ENCODE results near the gene LIF.

LIF gene

DNA sequence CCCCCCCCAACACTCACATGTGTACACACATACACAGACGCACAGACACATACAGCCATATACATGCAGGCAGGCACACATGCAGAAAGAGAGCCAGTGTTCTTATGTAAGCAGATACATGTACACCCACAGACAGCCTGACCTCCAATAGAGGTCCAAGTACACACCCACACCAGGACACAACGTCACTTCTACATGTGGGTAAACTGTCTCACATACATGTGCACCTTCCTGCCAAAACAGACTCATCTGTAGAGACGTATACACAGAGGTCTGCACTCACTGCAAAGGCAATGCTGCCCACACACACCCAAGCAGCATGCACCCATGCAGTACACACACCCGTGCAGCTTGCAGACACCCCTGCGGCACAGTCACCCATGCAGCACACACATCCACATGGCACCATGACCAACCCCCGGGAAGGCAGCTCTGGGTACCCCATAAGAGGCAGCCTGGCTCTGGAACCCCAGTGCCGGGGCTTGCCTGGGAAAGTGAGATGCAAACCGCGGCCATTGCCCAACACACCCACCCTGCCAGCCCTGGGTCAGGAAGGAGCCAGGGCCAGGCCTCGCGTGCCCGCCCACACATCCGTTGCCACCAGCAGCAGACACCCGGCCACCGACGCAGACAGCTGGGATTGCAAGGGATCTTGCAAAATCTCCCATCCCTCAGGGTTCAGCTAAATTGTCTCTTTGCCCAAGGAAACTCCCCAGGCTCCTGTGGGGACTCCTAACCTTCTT is 32.7 kb upstream of the LIF start:
- Mint-ChIP-seq H3K36me3 (peaks cover 30% of the 10 kb centered on the region), H3K4me1 (peaks cover 80% of the 10 kb centered on the region), H3K27ac (no peak overlapping the region), H3K4me3 (peak overlapping the region; percentile 3), H3K27me3 (peaks cover 7% of the 10 kb centered on the region), H3K9me3 (no peaks in the 10 kb centered on the region)
- CTCF ChIA-PET, result interaction anchor here (1.5 to 1.8 kb wide), 2 partner anchors 16 to 18 kb away, joined by 5 read pairs; no protein-coding TSS in a partner anchor
- no peak for DNase-seq

DNA sequence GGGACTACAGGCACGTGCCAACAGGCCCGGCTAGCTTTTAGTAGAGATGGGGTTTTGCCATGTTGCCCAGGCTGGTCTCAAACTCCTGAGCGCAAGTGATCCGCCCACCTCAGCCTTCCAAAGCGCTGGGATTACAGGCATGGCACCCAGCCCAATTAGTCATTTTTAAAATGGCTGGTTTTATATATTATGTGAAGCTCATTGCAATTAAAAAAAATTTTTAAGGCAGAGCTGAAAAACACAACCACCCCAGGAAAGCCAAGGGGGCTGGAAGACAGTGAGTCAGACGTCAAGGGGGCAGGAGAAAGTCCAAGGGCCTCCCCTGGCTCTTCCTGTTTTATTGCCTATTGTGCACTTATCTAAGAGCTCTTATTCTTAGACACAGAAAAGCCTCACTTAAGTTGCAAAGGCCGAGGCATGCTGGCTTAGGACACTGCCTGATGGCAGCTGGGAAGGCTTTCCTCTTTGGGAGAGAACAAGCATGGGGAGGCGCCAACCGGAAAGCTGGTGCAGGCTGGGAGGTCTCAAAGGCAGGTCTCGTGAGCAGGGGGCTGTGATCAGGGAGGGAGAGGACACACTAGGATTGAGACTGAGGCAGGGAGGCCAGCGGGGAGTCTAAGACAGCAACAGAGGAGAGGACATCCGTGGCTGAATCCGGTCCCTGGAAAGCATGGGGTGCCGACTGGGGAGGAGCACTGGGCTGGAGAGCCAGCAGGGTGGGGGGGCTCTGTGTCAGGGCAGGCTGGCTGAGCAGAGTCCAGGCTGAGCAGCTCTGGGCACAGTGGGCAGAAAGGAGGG is 31.2 kb upstream of the LIF start:
- Mint-ChIP-seq H3K36me3 (peaks cover 36% of the 10 kb centered on the region), H3K27me3 (peaks cover 7% of the 10 kb centered on the region), H3K9me3 (no peaks in the 10 kb centered on the region), H3K27ac (peak overlapping the region; percentile 59), H3K4me3 (no peak overlapping the region), H3K4me1 (peaks cover 78% of the 10 kb centered on the region)
- no peak for DNase-seq
- CTCF ChIA-PET, result interaction anchor here (0.7 to 1.4 kb wide), 5 partner anchors 9 to 12 kb away, joined by 3 to 4 read pairs (median 3); no protein-coding TSS in a partner anchor

DNA sequence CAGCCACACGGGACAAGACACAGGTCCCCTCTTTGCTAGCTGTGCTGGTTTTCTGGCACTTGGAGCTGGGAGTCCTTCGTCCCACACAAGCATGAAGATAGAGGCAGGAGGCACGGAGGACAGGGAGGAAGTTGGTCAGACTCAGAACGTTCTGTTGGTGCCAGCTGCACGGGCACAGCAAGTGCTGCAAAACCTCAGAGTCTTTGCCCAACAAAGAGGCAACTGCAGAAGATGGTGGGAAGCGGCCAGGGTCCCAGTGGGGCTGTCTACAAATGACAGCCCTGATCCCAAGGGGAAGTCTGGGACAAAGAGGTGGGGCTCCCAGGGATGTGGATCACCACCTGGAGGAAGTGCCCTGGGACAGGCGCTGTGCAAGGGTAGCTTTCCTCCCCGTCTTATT is 29.5 kb upstream of the LIF start:
- Mint-ChIP-seq H3K27me3 (peaks cover 7% of the 10 kb centered on the region), H3K27ac (peak overlapping the region; percentile 76), H3K36me3 (peaks cover 40% of the 10 kb centered on the region), H3K4me3 (peak overlapping the region; percentile 5), H3K4me1 (peaks cover 77% of the 10 kb centered on the region), H3K9me3 (no peaks in the 10 kb centered on the region)
- DNase-seq, result no peak
- CTCF ChIA-PET, result no interaction called here

DNA sequence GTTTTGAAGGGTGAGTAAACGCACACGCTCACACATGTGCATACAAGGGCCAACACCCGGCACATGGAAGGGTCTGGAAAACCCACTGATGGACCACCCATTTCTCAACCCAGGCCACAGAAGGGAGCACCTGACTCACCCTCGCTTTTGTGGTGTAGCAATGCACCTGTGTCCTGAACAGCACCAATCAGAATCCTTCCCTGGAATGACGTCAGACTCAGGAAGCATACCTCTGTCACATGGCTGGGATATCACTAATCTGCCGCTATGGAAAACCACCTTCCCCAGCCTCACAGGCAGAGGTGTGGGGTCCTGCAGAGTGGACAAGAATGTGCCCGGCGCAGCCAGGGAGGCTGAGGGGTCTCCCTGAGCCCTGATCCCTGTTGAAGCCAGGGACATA is 29.1 kb upstream of the LIF start:
- DNase-seq, result no peak
- Mint-ChIP-seq H3K36me3 (peaks cover 42% of the 10 kb centered on the region), H3K4me3 (peak overlapping the region; percentile 5), H3K4me1 (peaks cover 77% of the 10 kb centered on the region), H3K9me3 (no peaks in the 10 kb centered on the region), H3K27ac (peak overlapping the region; percentile 76), H3K27me3 (peaks cover 7% of the 10 kb centered on the region)
- CTCF ChIA-PET, result no interaction called here

DNA sequence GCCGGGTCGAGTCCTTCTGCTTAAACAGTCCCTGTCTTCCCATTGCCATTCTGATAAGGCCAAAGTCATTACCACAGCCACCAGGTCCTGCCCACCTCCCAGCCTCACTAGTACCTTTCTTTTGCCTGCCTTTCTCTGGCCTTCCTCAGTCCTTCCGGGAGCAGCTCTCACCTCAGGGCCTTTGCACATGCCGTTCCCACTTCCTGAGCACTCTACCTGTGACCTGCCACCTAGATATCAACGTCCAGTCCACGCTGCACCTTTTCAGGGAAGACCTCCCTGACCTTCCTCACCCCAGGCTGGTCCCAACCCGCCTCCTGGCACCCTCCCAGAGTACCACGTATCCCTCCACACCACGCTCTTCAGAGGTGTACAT is 27.9 kb upstream of the LIF start:
- Mint-ChIP-seq H3K9me3 (no peaks in the 10 kb centered on the region), H3K27me3 (peaks cover 7% of the 10 kb centered on the region), H3K4me1 (peaks cover 74% of the 10 kb centered on the region), H3K4me3 (no peak overlapping the region), H3K36me3 (peaks cover 50% of the 10 kb centered on the region), H3K27ac (peak overlapping the region; percentile 51)
- no peak for DNase-seq
- CTCF ChIA-PET, result no interaction called here

DNA sequence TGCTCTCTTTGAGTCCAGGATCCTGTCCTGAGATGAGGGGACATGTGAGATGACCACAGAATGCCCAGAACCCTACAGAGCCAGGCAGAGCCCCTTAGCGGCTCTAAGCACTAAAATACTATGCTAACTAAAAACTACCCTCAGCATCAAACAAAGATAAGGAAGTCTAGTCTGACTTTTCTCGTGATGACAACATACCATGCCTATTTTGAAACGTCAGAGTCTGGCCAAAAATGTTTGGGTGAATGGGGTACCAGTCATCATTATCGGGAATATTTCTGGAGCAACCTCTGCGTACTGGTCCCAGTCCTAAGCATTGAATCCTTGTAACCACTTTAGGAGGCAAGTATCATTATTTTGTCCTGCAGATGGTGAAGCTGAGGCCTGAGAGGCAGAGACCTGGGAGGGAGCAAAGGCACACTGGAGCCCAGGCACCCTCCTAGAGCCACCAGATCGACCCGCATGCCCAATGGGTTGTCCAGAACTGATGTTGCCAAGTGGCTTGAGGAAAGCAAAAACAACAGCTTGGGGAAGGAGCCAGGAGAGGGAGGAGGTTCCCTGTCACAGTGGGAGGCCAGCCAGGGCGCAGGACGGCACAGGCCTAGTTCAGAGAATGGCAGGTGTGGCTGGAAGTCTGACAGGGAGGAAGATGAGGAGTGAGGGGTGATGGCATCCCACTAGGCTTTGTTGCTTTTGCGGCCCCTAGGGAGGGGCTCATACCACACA is 27.3 kb upstream of the LIF start:
- CTCF ChIA-PET, result no interaction called here

DNA sequence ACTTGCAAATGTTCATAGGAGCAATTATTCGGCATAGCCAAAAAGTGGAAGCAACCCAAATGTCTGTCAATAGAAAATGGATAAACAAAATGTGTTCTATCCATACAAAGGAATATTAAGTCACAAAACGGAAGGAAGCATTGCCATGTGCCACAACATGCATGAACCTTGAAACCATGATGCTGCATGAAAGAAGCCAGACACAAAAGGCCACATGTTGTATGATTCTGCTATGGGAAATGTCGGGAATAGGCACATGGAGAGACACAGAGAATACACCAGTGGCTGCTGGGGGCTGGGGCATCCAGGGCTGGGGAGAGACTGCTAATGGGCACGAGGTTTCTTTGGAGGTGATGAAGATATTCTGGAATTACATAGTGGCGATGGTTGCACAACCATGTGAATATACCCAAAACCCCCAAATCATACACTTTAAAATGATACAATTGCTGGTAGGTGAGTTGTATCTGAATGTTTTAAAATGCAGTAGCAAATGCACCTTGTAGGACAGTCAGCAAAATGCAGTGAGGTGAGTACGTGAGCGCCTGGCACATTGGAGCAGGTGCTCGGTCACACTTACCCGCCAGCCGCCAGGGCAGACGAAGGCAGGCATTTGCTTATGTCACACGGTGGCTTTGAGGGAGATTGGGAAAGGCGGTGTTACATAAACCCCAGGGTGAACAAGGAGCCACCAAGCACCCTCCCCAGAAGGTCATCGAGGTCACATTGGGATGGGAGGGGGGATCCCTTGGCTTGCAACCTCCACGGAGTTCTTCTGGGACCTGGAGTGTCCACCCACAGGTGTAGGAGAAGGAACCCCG is 26.4 kb upstream of the LIF start:
- H3K27ac Mint-ChIP-seq, result peak overlapping the region; percentile 35
- no peak overlapping the region for H3K4me3 Mint-ChIP-seq
- DNase-seq, result no peak
- peaks cover 3% of the 10 kb centered on the region for H3K27me3 Mint-ChIP-seq
- peaks cover 77% of the 10 kb centered on the region for H3K4me1 Mint-ChIP-seq
- no peaks in the 10 kb centered on the region for H3K9me3 Mint-ChIP-seq
- peaks cover 61% of the 10 kb centered on the region for H3K36me3 Mint-ChIP-seq
- CTCF ChIA-PET, result no interaction called here

More for the DNA sequence above, 27.3 kb upstream of the LIF start:
- Mint-ChIP-seq H3K27ac (no peak overlapping the region), H3K9me3 (no peaks in the 10 kb centered on the region), H3K36me3 (peaks cover 53% of the 10 kb centered on the region), H3K4me1 (peaks cover 74% of the 10 kb centered on the region), H3K27me3 (peaks cover 7% of the 10 kb centered on the region), H3K4me3 (no peak overlapping the region)
- no peak for DNase-seq

DNA sequence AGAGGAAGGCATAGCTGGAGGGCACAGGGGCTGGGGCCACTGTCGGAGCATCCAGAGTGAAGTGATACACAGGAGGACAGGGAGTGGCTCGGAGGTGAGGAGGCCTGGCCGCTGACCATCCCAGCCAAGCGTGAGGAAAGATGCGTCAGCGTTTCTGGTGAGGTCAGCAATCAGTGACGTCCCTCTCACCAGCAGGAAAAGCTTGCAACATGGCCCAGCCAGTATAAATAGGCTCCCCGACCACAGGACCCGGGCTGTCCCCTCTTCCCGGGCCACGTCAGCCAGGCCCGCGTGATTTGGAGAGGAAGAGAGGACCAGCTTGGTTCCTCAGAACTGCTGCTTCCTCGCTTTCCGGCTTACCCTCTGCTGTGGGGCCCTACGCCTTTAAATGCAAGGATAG is 24.3 kb upstream of the LIF start:
- H3K4me3 Mint-ChIP-seq, result no peak overlapping the region
- no peak overlapping the region for H3K27ac Mint-ChIP-seq
- H3K9me3 Mint-ChIP-seq, result no peaks in the 10 kb centered on the region
- peaks cover 62% of the 10 kb centered on the region for H3K36me3 Mint-ChIP-seq
- no peak for DNase-seq
- CTCF ChIA-PET, result interaction anchor here (2.9 kb wide), 1 partner anchor 17 kb away, joined by 14 read pairs; the partner anchor contains the start of gene CASTOR1
- H3K4me1 Mint-ChIP-seq, result peaks cover 65% of the 10 kb centered on the region
- no peaks in the 10 kb centered on the region for H3K27me3 Mint-ChIP-seq

DNA sequence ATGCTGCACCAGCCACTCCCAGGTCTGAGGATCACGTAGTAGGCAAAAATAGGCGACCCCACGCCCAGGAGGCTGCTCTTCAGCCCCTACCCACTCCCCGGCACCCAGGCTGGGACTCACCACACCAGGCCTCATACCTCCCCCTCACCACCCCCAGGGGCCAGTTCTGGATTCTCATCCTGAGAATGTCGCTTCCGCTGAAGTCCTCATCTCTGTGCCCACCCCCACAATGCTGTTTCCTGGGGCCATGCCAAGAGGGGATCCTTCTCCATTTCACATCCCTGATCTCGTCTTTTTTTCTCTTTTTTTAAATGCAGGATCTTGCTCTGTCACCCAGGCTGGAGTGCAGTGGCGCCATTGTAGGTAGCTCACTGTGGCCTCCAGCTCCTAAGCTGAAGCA is 21.8 kb upstream of the LIF start:
- no peaks in the 10 kb centered on the region for H3K27me3 Mint-ChIP-seq
- H3K27ac Mint-ChIP-seq, result peak overlapping the region; percentile 100
- DNase-seq, result no peak
- H3K4me1 Mint-ChIP-seq, result peaks cover 61% of the 10 kb centered on the region
- CTCF ChIA-PET, result interaction anchor here (0.8 to 2.9 kb wide), 8 partner anchors 8 to 118 kb away, joined by 3 to 14 read pairs (median 4); partner anchors contain the start of gene CASTOR1
- H3K36me3 Mint-ChIP-seq, result peaks cover 71% of the 10 kb centered on the region
- H3K4me3 Mint-ChIP-seq, result peak overlapping the region; percentile 100
- H3K9me3 Mint-ChIP-seq, result no peaks in the 10 kb centered on the region

DNA sequence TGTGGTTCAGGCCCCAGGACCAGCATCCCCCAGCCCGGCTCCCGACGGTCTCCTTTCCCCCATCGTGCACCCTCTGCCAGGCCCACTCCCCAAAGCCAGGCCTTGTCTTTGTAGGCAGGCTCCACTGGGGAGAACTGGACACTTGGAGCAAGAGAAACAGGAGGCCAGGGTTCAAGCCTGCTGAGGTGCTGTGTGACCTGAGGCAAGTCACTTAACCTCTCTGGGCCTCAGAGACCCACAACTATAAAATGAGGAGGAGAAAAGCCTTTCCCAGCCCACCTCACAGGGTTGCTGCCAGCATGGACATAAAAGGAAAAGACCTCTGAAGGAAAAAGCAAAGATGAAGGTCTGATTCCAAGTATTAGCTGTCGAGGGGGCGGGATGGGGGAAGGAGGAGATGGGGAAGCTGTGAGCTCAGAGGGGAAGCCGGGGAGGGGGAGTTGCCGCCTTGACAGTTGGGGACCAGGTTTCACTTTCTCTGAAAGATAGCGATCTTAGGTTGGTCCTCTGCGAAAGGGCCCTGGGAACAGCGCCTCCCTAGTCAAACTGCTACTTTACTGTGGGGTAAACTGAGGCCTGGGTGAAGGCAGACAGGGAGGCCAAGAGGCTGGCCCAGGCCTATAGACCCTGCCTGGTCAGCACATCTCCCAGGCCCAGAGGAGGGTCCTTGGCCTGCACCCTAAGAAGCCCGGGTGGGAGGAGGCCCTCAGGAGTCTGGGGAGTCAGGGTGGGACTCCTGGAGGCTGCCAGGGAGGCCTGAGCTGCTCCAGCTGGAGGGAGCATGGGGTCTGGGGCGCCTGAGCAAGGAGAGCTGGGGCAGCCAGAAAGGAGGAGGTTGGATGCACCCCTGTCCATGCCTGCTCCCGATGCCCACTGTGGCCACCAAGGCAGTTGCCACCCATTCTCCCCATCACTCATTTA is 21.1 kb upstream of the LIF start:
- peak overlapping the region; percentile 100 for H3K4me3 Mint-ChIP-seq
- peak overlapping the region; percentile 100 for H3K27ac Mint-ChIP-seq
- H3K27me3 Mint-ChIP-seq, result no peaks in the 10 kb centered on the region
- peaks cover 71% of the 10 kb centered on the region for H3K36me3 Mint-ChIP-seq
- CTCF ChIA-PET, result interaction anchor here (0.7 to 2.9 kb wide), 14 partner anchors 8 to 159 kb away, joined by 3 to 14 read pairs (median 4); partner anchors contain the start of gene CASTOR1
- peaks cover 63% of the 10 kb centered on the region for H3K4me1 Mint-ChIP-seq
- H3K9me3 Mint-ChIP-seq, result no peaks in the 10 kb centered on the region
- peak; percentile 87 for DNase-seq

DNA sequence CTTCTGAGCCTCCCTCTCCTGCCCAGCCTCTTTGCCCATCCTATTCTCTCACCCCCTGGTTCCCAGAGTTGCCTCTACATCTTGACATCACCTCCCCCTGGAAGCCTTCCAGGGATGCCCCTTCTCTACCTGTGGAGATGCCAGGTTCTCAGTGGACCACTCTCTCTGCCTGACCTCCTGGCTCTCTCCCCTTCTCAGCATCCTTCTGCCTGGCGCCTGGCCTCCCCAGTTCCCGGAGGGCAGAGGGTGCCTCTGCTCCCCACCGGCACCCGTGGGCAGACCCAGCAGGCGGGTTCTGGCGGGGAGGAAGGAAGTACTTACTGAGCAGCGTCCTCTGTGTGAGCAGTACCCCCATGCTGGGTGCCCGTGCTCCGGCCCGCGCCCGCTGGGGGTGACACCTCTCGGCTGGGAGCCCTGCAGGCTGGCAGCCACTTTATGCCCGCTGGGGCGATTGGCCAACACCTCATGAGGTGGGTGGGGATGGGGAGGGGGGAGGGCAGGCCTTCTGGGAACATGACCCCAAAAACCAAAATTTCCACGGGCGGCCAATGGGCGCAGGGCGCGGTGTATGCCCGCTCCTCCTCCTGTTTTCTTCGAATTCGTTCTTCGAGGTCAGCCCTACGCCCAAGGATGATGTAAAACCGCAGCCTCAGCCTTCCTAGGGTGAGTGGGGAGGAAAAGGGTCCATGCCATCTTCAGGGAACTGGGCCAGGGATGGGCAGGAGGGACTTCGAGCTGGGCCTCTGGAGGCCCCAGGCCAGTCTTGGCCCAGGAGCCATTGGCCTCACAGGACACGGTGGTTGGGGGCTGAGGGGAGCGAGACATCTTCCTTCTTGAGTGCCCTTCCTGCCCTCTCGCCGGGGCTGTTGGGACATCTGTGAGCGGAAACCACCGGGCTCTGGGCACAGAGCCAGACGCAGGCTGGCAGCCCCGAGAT is 20.2 kb upstream of the LIF start, which contains the start of gene OSM:
TSS of gene OSM (minus strand) at position 407 of the 937 bp plus-strand sequence. CDS start at position 355, 52 bp downstream.
- no peaks in the 10 kb centered on the region for H3K9me3 Mint-ChIP-seq

More for the DNA sequence above, 20.2 kb upstream of the LIF start, which contains the start of gene OSM:
- no peaks in the 10 kb centered on the region for H3K27me3 Mint-ChIP-seq
- peak within 1 kb of the TSS; percentile 100 for H3K4me3 Mint-ChIP-seq
- peak; percentile 84 for DNase-seq
- peaks cover 69% of the 10 kb centered on the region for H3K4me1 Mint-ChIP-seq
- CTCF ChIA-PET, result interaction anchor here (0.7 to 2.2 kb wide), 8 partner anchors 11 to 159 kb away, joined by 3 to 6 read pairs (median 4); no protein-coding TSS in a partner anchor
- H3K27ac Mint-ChIP-seq, result peak within 1 kb of the TSS; percentile 100
- H3K36me3 Mint-ChIP-seq, result peaks cover 78% of the 10 kb centered on the region
